ENCODE data around the gene SLC6A6.

The SLC6A6 gene

GRCh38 chr3:14423963-14424362 lies 21.6 kb downstream of the SLC6A6 start:
- H3K27ac ChIP-seq (ENCODE audit: low read length), result no peak overlapping the region

GRCh38 chr3:14424711-14425580 lies 22.5 kb downstream of the SLC6A6 start:
- no peaks in the 10 kb centered on the region for H3K36me3 ChIP-seq (replicated peaks; ENCODE audit: insufficient read depth, low read length)
- no peaks in the 10 kb centered on the region for H3K9me3 ChIP-seq (replicated peaks; ENCODE audit: insufficient read depth, low read length)
- no peaks in the 10 kb centered on the region for H3K27me3 ChIP-seq (replicated peaks; ENCODE audit: insufficient read depth, low read length)
- H3K9ac ChIP-seq (ENCODE audit: low read length), result no peak overlapping the region
- no peaks in the 10 kb centered on the region for H3K79me2 ChIP-seq (ENCODE audit: low read length)
- H3K4me2 ChIP-seq (ENCODE audit: low read depth, low read length), result no peak overlapping the region
- H2AFZ ChIP-seq (ENCODE audit: low read length), result no peak overlapping the region
- DNase-seq, result no peak
- H3K4me1 ChIP-seq (ENCODE audit: low read length), result peaks cover 8% of the 10 kb centered on the region
- H3K9me2 ChIP-seq (replicated peaks; ENCODE audit: insufficient read depth, low read length), result no peaks in the 10 kb centered on the region
- no peaks in the 10 kb centered on the region for H4K20me1 ChIP-seq (ENCODE audit: insufficient read depth, low read length)
- H3K27ac ChIP-seq (ENCODE audit: low read length), result no peak overlapping the region
- H3F3A ChIP-seq (ENCODE audit: insufficient read depth, low read length), result no peaks in the 10 kb centered on the region
- H3K4me3 ChIP-seq (ENCODE audit: low read length), result no peak overlapping the region
- no peak for TF ChIP-seq EZH2 (optimal IDR thresholded peaks at IDR 0.05; ENCODE audit: low read depth, low read length)
- TF ChIP-seq CTCF (IDR thresholded peaks at IDR 0.05; ENCODE audit: low read length), result no peak
- no peak for TF ChIP-seq EZH2phosphoT487 (IDR thresholded peaks at IDR 0.05; ENCODE audit: low read length)

More at GRCh38 chr3:14423963-14424362, 21.6 kb downstream of the SLC6A6 start:
- TF ChIP-seq EZH2phosphoT487 (IDR thresholded peaks at IDR 0.05; ENCODE audit: low read length) (no peak), EZH2 (optimal IDR thresholded peaks at IDR 0.05; ENCODE audit: low read depth, low read length) (no peak), CTCF (IDR thresholded peaks at IDR 0.05; ENCODE audit: low read length) (no peak)
- Histone ChIP-seq H3K27me3 (replicated peaks; ENCODE audit: insufficient read depth, low read length) (no peaks in the 10 kb centered on the region), H2AFZ (ENCODE audit: low read length) (no peak overlapping the region), H3K36me3 (replicated peaks; ENCODE audit: insufficient read depth, low read length) (no peaks in the 10 kb centered on the region), H3K9me3 (replicated peaks; ENCODE audit: insufficient read depth, low read length) (no peaks in the 10 kb centered on the region), H3K4me2 (ENCODE audit: low read depth, low read length) (no peak overlapping the region), H3K4me3 (ENCODE audit: low read length) (no peak overlapping the region), H3K9ac (ENCODE audit: low read length) (no peak overlapping the region), H3K79me2 (ENCODE audit: low read length) (no peaks in the 10 kb centered on the region), H3K4me1 (ENCODE audit: low read length) (peaks cover 8% of the 10 kb centered on the region), H4K20me1 (ENCODE audit: insufficient read depth, low read length) (no peaks in the 10 kb centered on the region), H3F3A (ENCODE audit: insufficient read depth, low read length) (no peaks in the 10 kb centered on the region), H3K9me2 (replicated peaks; ENCODE audit: insufficient read depth, low read length) (no peaks in the 10 kb centered on the region)
- DNase-seq, result no peak

GRCh38 chr3:14425581-14426304 lies 23.3 kb downstream of the SLC6A6 start:
- H3K36me3 ChIP-seq (replicated peaks; ENCODE audit: insufficient read depth, low read length), result no peaks in the 10 kb centered on the region
- no peak overlapping the region for H3K9ac ChIP-seq (ENCODE audit: low read length)
- no peaks in the 10 kb centered on the region for H3K9me3 ChIP-seq (replicated peaks; ENCODE audit: insufficient read depth, low read length)
- no peaks in the 10 kb centered on the region for H3K9me2 ChIP-seq (replicated peaks; ENCODE audit: insufficient read depth, low read length)
- H3K4me1 ChIP-seq (ENCODE audit: low read length), result peaks cover 16% of the 10 kb centered on the region
- no peaks in the 10 kb centered on the region for H4K20me1 ChIP-seq (ENCODE audit: insufficient read depth, low read length)
- peaks cover 4% of the 10 kb centered on the region for H3F3A ChIP-seq (ENCODE audit: insufficient read depth, low read length)
- 0 out of 2 replicates have a peak, but pooled peaks cover 6% of the 10 kb centered on the region for H3K79me2 ChIP-seq (ENCODE audit: low read length)
- H3K27me3 ChIP-seq (replicated peaks; ENCODE audit: insufficient read depth, low read length), result no peaks in the 10 kb centered on the region
- H3K4me3 ChIP-seq (ENCODE audit: low read length), result no peak overlapping the region
- H3K27ac ChIP-seq (ENCODE audit: low read length), result no peak overlapping the region
- no peak overlapping the region for H3K4me2 ChIP-seq (ENCODE audit: low read depth, low read length)
- TF ChIP-seq EZH2 (optimal IDR thresholded peaks at IDR 0.05; ENCODE audit: low read depth, low read length) (no peak), EZH2phosphoT487 (IDR thresholded peaks at IDR 0.05; ENCODE audit: low read length) (no peak), CTCF (IDR thresholded peaks at IDR 0.05; ENCODE audit: low read length) (no peak)
- no peak overlapping the region for H2AFZ ChIP-seq (ENCODE audit: low read length)
- no peak for DNase-seq
